ENCODE data around the gene KCNK2. TPM values are rescaled to one million over a fixed set of nuclear protein-coding genes. Genes with fewer than 3 reads are reported as not detected.

KCNK2 gene
- total RNA-seq, 1 experiment from 2014 or later, result 0.15 TPM

DNA sequence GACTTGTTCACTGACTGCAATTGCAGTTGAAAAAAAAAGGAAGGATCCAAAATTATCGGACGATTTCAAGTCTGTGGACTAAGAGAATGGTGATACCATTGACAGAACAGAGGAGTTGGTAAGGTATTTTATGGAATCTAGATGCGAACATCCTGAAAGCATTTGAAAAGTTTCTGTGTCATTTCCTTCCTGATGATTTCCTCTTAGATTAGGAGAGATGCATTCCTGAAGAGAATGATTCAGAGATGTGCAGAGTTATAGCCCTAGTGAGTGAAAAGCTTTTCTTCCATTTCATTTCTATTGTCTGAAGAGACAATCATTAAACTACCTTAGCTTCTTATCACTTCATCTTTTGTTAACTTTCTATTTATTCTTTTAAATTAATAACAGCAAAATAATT is 200.0 kb downstream of the KCNK2 start:
- CTCF ChIA-PET, result no interaction called here
- H3K4me3 Mint-ChIP-seq, result no peak overlapping the region
- POLR2A ChIA-PET, result no interaction called here

GRCh38 chr1:215285013-215285800 is 202.7 kb downstream of the KCNK2 start:
- ChIA-PET CTCF (no interaction called here), POLR2A (no interaction called here)
- DNase-seq (ENCODE audit: low spot score) (no peak), ATAC-seq (no peak)
- TF ChIP-seq SP1 (CRISPR knock-in tag; conservative IDR thresholded peaks at IDR 0.05), result no peak
- no peak for TF ChIP-seq NFYB (CRISPR knock-in tag; conservative IDR thresholded peaks at IDR 0.05; ENCODE audit: low read depth)
- TF ChIP-seq ZNF232 (CRISPR knock-in tag; IDR thresholded peaks at IDR 0.05), result no peak
- TF ChIP-seq RORB (CRISPR knock-in tag; IDR thresholded peaks at IDR 0.05), result no peak
- no peak for TF ChIP-seq ATF1 (CRISPR knock-in tag; IDR thresholded peaks at IDR 0.05)
- no peak for TF ChIP-seq ZNF532 (CRISPR knock-in tag; IDR thresholded peaks at IDR 0.05; ENCODE audit: borderline replicate concordance)
- TF ChIP-seq CREM (CRISPR knock-in tag; IDR thresholded peaks at IDR 0.05), result no peak
- no peak for TF ChIP-seq JAZF1 (CRISPR knock-in tag; IDR thresholded peaks at IDR 0.05)
- TF ChIP-seq ZNF317 (CRISPR knock-in tag; IDR thresholded peaks at IDR 0.05; ENCODE audit: borderline replicate concordance, low read depth), result no peak
- TF ChIP-seq ZBTB21 (CRISPR knock-in tag; IDR thresholded peaks at IDR 0.05; ENCODE audit: borderline replicate concordance), result no peak
- no peak for TF ChIP-seq HMGA2 (CRISPR knock-in tag; IDR thresholded peaks at IDR 0.05)
- TF ChIP-seq ZNF423 (CRISPR knock-in tag; IDR thresholded peaks at IDR 0.05), result no peak
- no peak for TF ChIP-seq MXD4 (CRISPR knock-in tag; IDR thresholded peaks at IDR 0.05; ENCODE audit: borderline replicate concordance)
- no peak for TF ChIP-seq CBFB (CRISPR knock-in tag; IDR thresholded peaks at IDR 0.05; ENCODE audit: low read depth)
- TF ChIP-seq NR1H2 (CRISPR knock-in tag; IDR thresholded peaks at IDR 0.05), result no peak
- TF ChIP-seq ESRRA (CRISPR knock-in tag; IDR thresholded peaks at IDR 0.05; ENCODE audit: borderline replicate concordance), result no peak
- no peak overlapping the region for H3K27ac Mint-ChIP-seq
- H3K4me1 Mint-ChIP-seq, result no peaks in the 10 kb centered on the region
- no peaks in the 10 kb centered on the region for H3K27me3 Mint-ChIP-seq (ENCODE audit: low read depth)
- no peaks in the 10 kb centered on the region for H3K9me3 Mint-ChIP-seq
- no peaks in the 10 kb centered on the region for H3K36me3 Mint-ChIP-seq
- no peak overlapping the region for H3K4me3 Mint-ChIP-seq

More for the DNA sequence above, 200.0 kb downstream of the KCNK2 start:
- TF ChIP-seq ESRRA (CRISPR knock-in tag; IDR thresholded peaks at IDR 0.05; ENCODE audit: borderline replicate concordance) (no peak), ZBTB21 (CRISPR knock-in tag; IDR thresholded peaks at IDR 0.05; ENCODE audit: borderline replicate concordance) (no peak)
- TF ChIP-seq, protein P1, sequence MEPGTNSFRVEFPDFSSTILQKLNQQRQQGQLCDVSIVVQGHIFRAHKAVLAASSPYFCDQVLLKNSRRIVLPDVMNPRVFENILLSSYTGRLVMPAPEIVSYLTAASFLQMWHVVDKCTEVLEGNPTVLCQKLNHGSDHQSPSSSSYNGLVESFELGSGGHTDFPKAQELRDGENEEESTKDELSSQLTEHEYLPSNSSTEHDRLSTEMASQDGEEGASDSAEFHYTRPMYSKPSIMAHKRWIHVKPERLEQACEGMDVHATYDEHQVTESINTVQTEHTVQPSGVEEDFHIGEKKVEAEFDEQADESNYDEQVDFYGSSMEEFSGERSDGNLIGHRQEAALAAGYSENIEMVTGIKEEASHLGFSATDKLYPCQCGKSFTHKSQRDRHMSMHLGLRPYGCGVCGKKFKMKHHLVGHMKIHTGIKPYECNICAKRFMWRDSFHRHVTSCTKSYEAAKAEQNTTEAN (CRISPR knock-in tag; IDR thresholded peaks at IDR 0.05), result no peak
- no peaks in the 10 kb centered on the region for H3K9me3 Mint-ChIP-seq
- ATAC-seq (no peak), DNase-seq (ENCODE audit: low spot score) (no peak)
- no peak overlapping the region for H3K27ac Mint-ChIP-seq
- H3K27me3 Mint-ChIP-seq (ENCODE audit: low read depth), result no peaks in the 10 kb centered on the region
- H3K36me3 Mint-ChIP-seq, result no peaks in the 10 kb centered on the region
- no peaks in the 10 kb centered on the region for H3K4me1 Mint-ChIP-seq
